Measurements from ENCODE around the gene RAB8B. TPM values are rescaled to one million over a fixed set of nuclear protein-coding genes. Genes with fewer than 3 reads are reported as not detected.

RAB8B gene
- total RNA-seq, 4 donors from 2014 or later: 11.0 to 12.9 (median 12.5) TPM

GRCh38 chr15:63163217-63163616 is 26.2 kb upstream of the RAB8B start:
- 89% methylated on average over 4 of the region's 4 CpGs for WGBS
- Histone ChIP-seq H3K27me3 (no peaks in the 10 kb centered on the region), H3K36me3 (no peaks in the 10 kb centered on the region), H3K9me3 (no peaks in the 10 kb centered on the region), H3K4me3 (no peak overlapping the region), H3K27ac (no peak overlapping the region), H3K4me1 (no peaks in the 10 kb centered on the region)
- TF ChIP-seq CTCF (IDR thresholded peaks at IDR 0.05) (no peak), POLR2A (IDR thresholded peaks at IDR 0.05) (no peak), EP300 (IDR thresholded peaks at IDR 0.05) (no peak), POLR2AphosphoS5 (IDR thresholded peaks at IDR 0.05) (no peak)
- DNase-seq (ENCODE audit: low spot score in 2 of 2): no peak

- TF ChIP-seq POLR2A (IDR thresholded peaks at IDR 0.05) (no peak), EP300 (IDR thresholded peaks at IDR 0.05) (no peak), CTCF (IDR thresholded peaks at IDR 0.05) (no peak), POLR2AphosphoS5 (IDR thresholded peaks at IDR 0.05) (no peak)
- H3K9me3 ChIP-seq: no peaks in the 10 kb centered on the region
- no peaks in the 10 kb centered on the region for H3K36me3 ChIP-seq
- no peak overlapping the region for H3K4me3 ChIP-seq
- H3K27ac ChIP-seq: no peak overlapping the region
- WGBS: 89% methylated on average over 6 of the region's 6 CpGs
- no peaks in the 10 kb centered on the region for H3K27me3 ChIP-seq
- DNase-seq (ENCODE audit: low spot score in 2 of 2): no peak
- H3K4me1 ChIP-seq: no peaks in the 10 kb centered on the region
Measured at GRCh38 chr15:63165166-63165859, 24.1 kb upstream of the RAB8B start.

- Histone ChIP-seq H3K9me3 (no peaks in the 10 kb centered on the region), H3K27ac (no peak overlapping the region), H3K27me3 (no peaks in the 10 kb centered on the region), H3K4me3 (no peak overlapping the region), H3K4me1 (no peaks in the 10 kb centered on the region), H3K36me3 (no peaks in the 10 kb centered on the region)
- WGBS: 93% methylated on average over 2 of the region's 2 CpGs
- TF ChIP-seq EP300 (IDR thresholded peaks at IDR 0.05) (no peak), CTCF (IDR thresholded peaks at IDR 0.05) (no peak), POLR2AphosphoS5 (IDR thresholded peaks at IDR 0.05) (no peak), POLR2A (IDR thresholded peaks at IDR 0.05) (no peak)
- no peak for DNase-seq (ENCODE audit: low spot score in 2 of 2)
Measured at GRCh38 chr15:63166219-63166618, 23.2 kb upstream of the RAB8B start.

GRCh38 chr15:63169788-63170187 is 19.6 kb upstream of the RAB8B start:
- Histone ChIP-seq H3K36me3 (no peaks in the 10 kb centered on the region), H3K9me3 (no peaks in the 10 kb centered on the region), H3K4me3 (no peak overlapping the region), H3K27me3 (no peaks in the 10 kb centered on the region), H3K27ac (no peak overlapping the region), H3K4me1 (no peaks in the 10 kb centered on the region)
- DNase-seq (ENCODE audit: low spot score in 2 of 2): no peak
- no peak for TF ChIP-seq CTCF (IDR thresholded peaks at IDR 0.05)
- no peak for TF ChIP-seq POLR2A (IDR thresholded peaks at IDR 0.05)
- TF ChIP-seq EP300 (IDR thresholded peaks at IDR 0.05): no peak
- no peak for TF ChIP-seq POLR2AphosphoS5 (IDR thresholded peaks at IDR 0.05)
- 86% methylated on average over 2 of the region's 2 CpGs for WGBS

- Histone ChIP-seq H3K27me3 (no peaks in the 10 kb centered on the region), H3K4me3 (no peak overlapping the region), H3K4me1 (no peaks in the 10 kb centered on the region), H3K27ac (no peak overlapping the region), H3K36me3 (no peaks in the 10 kb centered on the region), H3K9me3 (no peaks in the 10 kb centered on the region)
- TF ChIP-seq CTCF (IDR thresholded peaks at IDR 0.05) (no peak), EP300 (IDR thresholded peaks at IDR 0.05) (no peak), POLR2AphosphoS5 (IDR thresholded peaks at IDR 0.05) (no peak), POLR2A (IDR thresholded peaks at IDR 0.05) (no peak)
- 95% methylated on average over 5 of the region's 5 CpGs for WGBS
- no peak for DNase-seq (ENCODE audit: low spot score in 2 of 2)
Measured at GRCh38 chr15:63172376-63172775, 17.0 kb upstream of the RAB8B start.

All from suprapubic skin (tissue), 4 donors.